Aorta (tissue), 5 donors: ENCODE measurements around the gene WDR75. TPM values are rescaled to one million over a fixed set of nuclear protein-coding genes. Genes with fewer than 3 reads are reported as not detected.
"Not testable (repeated sequence)": the region's sequence is repeated elsewhere in the genome, so short reads cannot be mapped to it uniquely, and the experiment has no call there.

Experiments used
- ATAC-seq: fragments of 200-7000 bp; cut with Tn5 transposase; one replicate; pipeline ENCODE4 v1.9.1; 2022; ENCODE audit warnings: moderate library complexity; ENCODE audit not compliant: low FRiP score
- DNase-seq, 2 donors: peaks; one replicate each; pipeline ENCODE4 v3.0.0-alpha.2; 2020
- H3K27ac ChIP-seq, 2 donors: one replicate each; pipeline ENCODE4 v1.5.1; 2013; ENCODE audit warnings: low read length in 2 of 2, mild to moderate bottlenecking in 2 of 2, moderate library complexity in 2 of 2, control low read depth in 1 of 2, inconsistent platforms in 1 of 2, low read depth in 1 of 2
- H3K27me3 ChIP-seq, 2 donors: one replicate each; pipeline ENCODE4 v1.6.1; 2013; ENCODE audit warnings: control low read depth in 1 of 2, low read length in 1 of 2, mild to moderate bottlenecking in 1 of 2, moderate library complexity in 1 of 2; ENCODE audit not compliant: insufficient read depth in 2 of 2, control insufficient read depth in 1 of 2
- H3K36me3 ChIP-seq, 2 donors: one replicate each; pipeline ENCODE4 v1.6.1; 2013; ENCODE audit warnings: control low read depth in 1 of 2, low read length in 1 of 2, mild to moderate bottlenecking in 1 of 2; ENCODE audit not compliant: insufficient read depth in 2 of 2, control insufficient read depth in 1 of 2
- H3K4me1 ChIP-seq, 2 donors: one replicate each; pipeline ENCODE4 v1.6.1; 2013; ENCODE audit warnings: low read length in 2 of 2, control low read depth in 1 of 2, mild to moderate bottlenecking in 1 of 2, moderate library complexity in 1 of 2; ENCODE audit not compliant: insufficient read depth in 2 of 2, control insufficient read depth in 1 of 2
- H3K4me3 ChIP-seq, 2 donors: one replicate each; pipeline ENCODE4 v1.5.1; 2013; ENCODE audit warnings: low read length in 2 of 2, control low read depth in 1 of 2, mild to moderate bottlenecking in 1 of 2
- H3K9me3 ChIP-seq: one replicate; pipeline ENCODE4 v1.6.1; 2013; ENCODE audit warnings: mild to moderate bottlenecking, low read length; ENCODE audit not compliant: control insufficient read depth
- WGBS, 2 donors: extraction: QIAGEN DNeasy Blood & Tissue Kit; methylation state at CpG; one replicate each; pipeline ENCODE4 v1.1.7; 2013; 5-methylcytosine and 5-hydroxymethylcytosine counted together
- intact Hi-C, 2 donors: fragments of 100-400 bp; cut with DNase I; formaldehyde crosslinking; loops; one replicate each; pipeline versions ENCODE4 v1.14.2 to v1.15.0; 2022
- polyA plus RNA-seq, 2 donors: library from polyadenylated mRNA; stranded (reverse); fragments of 200-250 nt; gene quantifications; one replicate each; pipeline ENCODE4 v1.2.3, GENCODE V29; 2013
- total RNA-seq, 2 donors: library from RNA; stranded (reverse); fragmentation: NEBNext Ultra II Directional; extraction: Animal tissue kit (Norgen Biotek cat#: 25700); gene quantifications; one replicate each; pipeline ENCODE4 v1.2.1, GENCODE V29; 2021
- donor health status: healthy with polysubstance abuse.
- donor health status: Bipolar disorder and iron deficiency.
- donor health status: DM: no; HTN: no; CAD: no.
- donor health status: DM: no; HTN: no; CAD: no.
- donor health status: DM: yes; HTN: yes; CAD: no.

The WDR75 gene
- total and polyA plus RNA-seq, 4 donors: 10.6 to 28.9 (median 23.0) TPM

DNA sequence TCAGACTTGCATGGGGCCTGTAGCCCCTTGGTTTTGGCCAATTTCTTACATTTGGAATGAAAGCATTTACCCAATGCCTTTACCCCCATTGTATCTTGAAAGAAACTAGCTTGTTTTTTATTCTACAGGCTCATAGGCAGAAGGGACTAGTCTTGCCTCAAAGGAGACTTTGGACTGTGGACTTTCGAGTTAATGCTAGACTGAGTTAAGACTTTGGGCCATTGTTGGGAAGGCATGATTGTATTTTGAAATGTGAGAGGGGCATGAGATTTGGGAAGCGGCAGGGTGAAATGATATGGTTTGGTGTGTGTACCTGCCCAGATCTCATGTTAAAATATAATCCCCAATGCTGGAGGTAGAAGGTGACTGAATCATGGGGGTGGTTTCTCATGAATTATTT, 13.4 kb upstream of the WDR75 start:
- no peak for DNase-seq
- Histone ChIP-seq H3K4me1 (no peaks in the 10 kb centered on the region), H3K27me3 (no peaks in the 10 kb centered on the region), H3K4me3 (no peak overlapping the region), H3K36me3 (no peaks in the 10 kb centered on the region), H3K9me3 (no peaks in the 10 kb centered on the region), H3K27ac (no peak overlapping the region)
- 97% methylated on average over 2 of the region's 2 CpGs for WGBS, 2 donors
- intact Hi-C loops: no loop called here
- no peak for ATAC-seq

DNA sequence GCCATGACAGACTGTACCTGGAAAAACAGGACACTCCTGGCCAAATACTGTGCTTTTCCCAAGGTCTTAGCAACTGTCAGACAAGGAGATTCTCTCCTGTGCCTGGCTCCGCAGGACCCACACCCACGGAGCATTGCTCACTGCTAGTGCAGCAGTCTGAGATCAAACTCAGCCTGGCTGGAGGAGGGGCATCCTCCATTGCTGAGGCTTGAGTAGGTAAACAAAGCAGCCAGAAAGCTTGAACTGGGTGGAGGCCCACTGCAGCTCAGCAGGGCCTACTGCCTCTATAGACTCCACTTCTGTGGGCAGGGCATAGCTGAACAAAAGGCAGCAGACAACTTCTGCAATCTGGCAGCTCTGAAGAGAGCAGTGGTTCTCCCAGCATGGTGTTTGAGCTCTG, 10.8 kb upstream of the WDR75 start:
- H3K36me3 ChIP-seq, intact Hi-C loops, ATAC-seq: not testable (repeated sequence)

DNA sequence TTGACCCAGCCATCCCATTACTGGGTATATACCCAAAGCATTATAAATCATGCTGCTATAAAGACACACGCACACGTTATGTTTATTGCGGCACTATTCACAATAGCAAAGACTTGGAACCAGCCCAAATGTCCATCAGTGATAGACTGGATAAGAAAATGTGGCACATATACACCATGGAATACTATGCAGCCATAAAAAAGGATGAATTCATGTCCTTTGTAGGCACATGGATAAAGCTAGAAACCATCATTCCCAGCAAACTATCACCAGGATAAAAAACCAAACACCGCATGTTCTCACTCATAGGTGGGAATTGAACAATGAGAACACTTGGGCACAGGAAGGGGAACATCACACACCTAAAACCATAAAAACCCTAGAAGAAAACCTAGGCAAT, 5.5 kb upstream of the WDR75 start:
- H3K4me3 ChIP-seq, DNase-seq, H3K9me3 ChIP-seq, H3K36me3 ChIP-seq, H3K27ac ChIP-seq, intact Hi-C loops, H3K27me3 ChIP-seq, ATAC-seq, H3K4me1 ChIP-seq: not testable (repeated sequence)
- 95 to 96% methylated on average over 4 of the region's 4 CpGs for WGBS, 2 donors

More for the DNA sequence above, 10.8 kb upstream of the WDR75 start:
- not testable (repeated sequence) for H3K4me1 ChIP-seq, H3K4me3 ChIP-seq, H3K27me3 ChIP-seq, DNase-seq, H3K9me3 ChIP-seq, H3K27ac ChIP-seq
- 79 to 84% methylated on average over 2 of the region's 2 CpGs for WGBS, 2 donors

DNA sequence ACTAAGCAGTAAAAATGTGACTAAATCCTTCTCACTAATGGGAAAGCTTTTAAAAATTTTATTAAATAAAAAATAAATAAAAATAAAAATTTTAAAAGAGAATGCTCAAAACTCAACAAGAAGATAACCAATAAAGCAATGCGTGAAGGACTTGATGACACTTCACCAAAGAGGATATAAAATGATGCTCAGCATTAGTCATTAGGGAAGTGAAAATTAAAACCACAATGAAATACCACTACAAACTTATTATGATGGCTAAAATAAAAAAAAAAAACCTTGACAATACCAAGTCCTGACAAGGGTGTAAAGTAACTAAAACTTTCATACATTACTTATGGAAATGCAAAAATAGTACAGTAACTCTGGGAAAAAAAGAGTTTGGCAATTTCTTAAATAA, 3.3 kb upstream of the WDR75 start:
- 70 to 79% methylated on average over 1 of the region's 1 CpG for WGBS, 2 donors
- peaks cover 0 to 6% of the 10 kb centered on the region in 2 donors for H3K4me1 ChIP-seq
- no peaks in the 10 kb centered on the region for H3K9me3 ChIP-seq
- intact Hi-C loops: no loop called here
- no peaks in the 10 kb centered on the region for H3K27me3 ChIP-seq
- no peak overlapping the region for H3K4me3 ChIP-seq
- H3K27ac ChIP-seq: no peak overlapping the region
- DNase-seq: no peak
- H3K36me3 ChIP-seq: no peaks in the 10 kb centered on the region
- ATAC-seq: no peak

DNA sequence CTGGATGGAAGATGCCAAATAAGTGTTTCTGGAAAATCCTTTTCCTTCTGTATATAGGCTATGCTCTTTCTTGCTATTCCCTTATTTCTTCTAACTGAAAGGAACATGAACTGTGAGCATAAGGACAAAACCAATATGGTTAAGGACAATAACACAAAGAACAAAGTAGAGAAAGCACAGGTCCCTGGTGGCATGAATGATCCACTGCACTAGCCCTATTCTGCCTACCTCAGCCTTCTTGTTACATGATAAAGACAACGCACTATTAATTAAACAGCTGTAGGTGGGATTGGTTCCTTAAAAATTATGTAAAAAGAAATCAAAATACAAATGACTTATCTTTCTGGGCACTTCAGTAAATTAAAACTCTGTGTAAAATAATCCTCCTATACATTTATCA, 1.9 kb upstream of the WDR75 start:
- H3K36me3 ChIP-seq: no peaks in the 10 kb centered on the region
- H3K27ac ChIP-seq: no peak overlapping the region
- no peaks in the 10 kb centered on the region for H3K27me3 ChIP-seq
- H3K4me1 ChIP-seq: peaks cover 0 to 10% of the 10 kb centered on the region in 2 donors
- no peak overlapping the region for H3K4me3 ChIP-seq
- ATAC-seq (no peak), DNase-seq (no peak)
- H3K9me3 ChIP-seq: no peaks in the 10 kb centered on the region
- 76 to 85% methylated on average over 1 of the region's 1 CpG for WGBS, 2 donors
- intact Hi-C loops: no loop called here

DNA sequence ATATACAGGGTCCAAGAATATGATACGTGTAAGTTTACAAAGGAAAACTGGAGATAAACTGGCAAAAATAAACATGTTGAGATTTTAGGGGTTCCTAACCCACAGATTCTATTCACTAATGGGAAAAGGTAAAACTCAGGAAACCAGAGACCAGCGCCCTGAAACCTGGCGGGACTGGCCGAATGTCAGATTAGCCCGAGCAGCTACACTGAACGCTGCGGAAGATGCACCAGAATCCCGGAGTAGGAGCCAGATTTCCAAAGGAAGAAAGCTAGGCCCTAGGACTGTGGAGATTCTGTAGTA, 679 bp upstream of the WDR75 start:
- no peaks in the 10 kb centered on the region for H3K27me3 ChIP-seq
- peak overlapping the region; percentile 73 to 96 for H3K27ac ChIP-seq
- H3K9me3 ChIP-seq: no peaks in the 10 kb centered on the region
- 0 to 1% methylated on average over 8 of the region's 8 CpGs for WGBS, 2 donors
- H3K4me3 ChIP-seq: peak overlapping the region; percentile 70 to 82
- no peaks in the 10 kb centered on the region for H3K36me3 ChIP-seq
- ATAC-seq: peak; percentile 63
- peak; percentile 50 to 72 for DNase-seq
- peaks cover 2 to 10% of the 10 kb centered on the region in 2 donors for H3K4me1 ChIP-seq
- intact Hi-C loops: no loop called here

DNA sequence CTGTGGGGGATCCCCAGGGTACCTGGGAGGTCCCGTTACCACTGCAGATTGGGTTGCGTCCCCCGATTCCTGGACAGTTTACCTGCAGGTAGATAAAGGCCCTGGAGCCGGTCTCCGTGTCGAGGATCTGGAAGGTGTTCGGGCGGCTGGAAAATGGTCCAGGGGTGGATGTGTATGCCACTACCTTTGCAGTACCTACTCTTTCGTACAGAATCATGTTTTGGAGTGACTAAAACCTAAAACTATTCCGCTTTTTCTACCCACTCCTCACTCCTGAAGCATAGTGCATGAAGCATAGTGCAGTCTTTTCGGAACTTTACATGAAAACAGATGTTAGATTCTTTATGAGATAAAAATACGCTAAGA, 418 bp downstream of the WDR75 start:
- Histone ChIP-seq H3K27ac (peak overlapping the region in 1 of 2 donors; percentile 70), H3K27me3 (no peaks in the 10 kb centered on the region), H3K36me3 (no peaks in the 10 kb centered on the region), H3K9me3 (no peaks in the 10 kb centered on the region), H3K4me1 (peaks cover 2 to 10% of the 10 kb centered on the region in 2 donors), H3K4me3 (peak overlapping the region; percentile 82 to 83)
- DNase-seq (no peak), ATAC-seq (no peak)
- intact Hi-C loops: no loop called here
- 0 to 1% methylated on average over 12 of the region's 12 CpGs for WGBS, 2 donors

DNA sequence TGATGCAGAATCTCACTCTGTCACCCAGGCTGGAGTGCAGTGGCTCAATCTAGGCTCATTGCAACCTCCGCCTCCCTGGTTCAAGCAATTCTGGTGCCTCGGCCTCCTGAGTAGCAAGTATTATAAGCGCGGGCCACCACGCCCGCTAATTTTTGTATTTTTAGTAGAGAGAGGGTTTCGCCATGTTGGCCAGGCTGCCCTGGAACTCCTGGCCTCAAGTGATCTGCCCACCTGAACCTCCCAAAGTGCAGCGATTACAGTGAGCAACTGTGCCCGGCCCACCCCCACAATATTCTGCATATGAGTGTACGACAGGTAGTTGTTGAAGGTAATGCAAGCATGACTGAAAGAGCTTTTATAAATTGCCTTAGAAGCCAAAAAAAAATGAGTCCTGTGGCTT, 1.2 kb downstream of the WDR75 start:
- no peak for ATAC-seq
- intact Hi-C loops: no loop called here
- no peak overlapping the region for H3K27ac ChIP-seq
- H3K4me3 ChIP-seq: no peak overlapping the region
- H3K27me3 ChIP-seq: no peaks in the 10 kb centered on the region
- no peak for DNase-seq
- WGBS, 2 donors: 93 to 95% methylated on average over 10 of the region's 10 CpGs
- H3K4me1 ChIP-seq: peaks cover 2 to 10% of the 10 kb centered on the region in 2 donors
- H3K36me3 ChIP-seq: no peaks in the 10 kb centered on the region
- no peaks in the 10 kb centered on the region for H3K9me3 ChIP-seq

DNA sequence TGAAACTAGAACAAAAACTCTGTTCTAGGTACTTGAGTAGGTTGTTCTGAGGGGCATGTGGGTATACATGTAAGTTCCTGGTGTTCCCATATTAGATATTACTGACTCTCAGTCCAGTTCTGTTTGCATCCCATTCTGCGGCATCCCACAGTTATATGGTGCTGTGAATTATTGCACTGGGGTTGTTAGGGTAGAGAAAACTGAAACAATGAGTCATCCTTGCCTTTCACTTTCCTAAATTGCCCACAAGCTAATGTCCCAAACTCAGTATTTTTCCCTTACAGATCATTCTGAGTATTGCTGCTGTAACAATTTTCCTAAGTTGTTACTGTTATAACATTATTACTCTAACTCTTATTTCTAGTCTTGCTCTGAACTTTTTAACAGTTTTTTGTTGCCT, 3.0 kb downstream of the WDR75 start:
- H3K27ac ChIP-seq: no peak overlapping the region
- no peak overlapping the region for H3K4me3 ChIP-seq
- no peaks in the 10 kb centered on the region for H3K27me3 ChIP-seq
- 84 to 95% methylated on average over 1 of the region's 1 CpG for WGBS, 2 donors
- intact Hi-C loops: no loop called here
- no peaks in the 10 kb centered on the region for H3K36me3 ChIP-seq
- H3K9me3 ChIP-seq: no peaks in the 10 kb centered on the region
- peaks cover 2 to 10% of the 10 kb centered on the region in 2 donors for H3K4me1 ChIP-seq
- ATAC-seq (no peak), DNase-seq (no peak)
